Stomach (tissue), 4 donors: ENCODE results near the gene PRSS27.

Experiments
- CTCF ChIP-seq, 7 experiments: fragments of 450-650 bp in 4 of 7; fragments of 200-600 bp in 3 of 7; sonication (generic) in 3 of 7; IDR thresholded peaks; one replicate each; pipeline ENCODE4 v1.5.1; 2016 to 2019; ENCODE audit warnings: antibody characterized with exemption in 7 of 7, control low read depth in 2 of 7, mild to moderate bottlenecking in 1 of 7
- EP300 ChIP-seq: sonication (generic); formaldehyde crosslinking; IDR thresholded peaks from one replicate; pipeline ENCODE4 v1.6.1; 2017; ENCODE audit warnings: antibody characterized with exemption
- POLR2AphosphoS5 ChIP-seq, 3 donors: sonication (generic); formaldehyde crosslinking; IDR thresholded peaks; one replicate each; pipeline ENCODE4 v1.6.1; 2016; ENCODE audit warnings: antibody characterized with exemption in 3 of 3

GRCh38 chr16:2724816-2725348, 4.9 kb upstream of the PRSS27 start:
- TF ChIP-seq CTCF (IDR thresholded peaks at IDR 0.05) (no peak), POLR2AphosphoS5 (IDR thresholded peaks at IDR 0.05) (no peak), EP300 (no peak)
